ENCODE measurements around the gene DNAAF1.

DNA sequence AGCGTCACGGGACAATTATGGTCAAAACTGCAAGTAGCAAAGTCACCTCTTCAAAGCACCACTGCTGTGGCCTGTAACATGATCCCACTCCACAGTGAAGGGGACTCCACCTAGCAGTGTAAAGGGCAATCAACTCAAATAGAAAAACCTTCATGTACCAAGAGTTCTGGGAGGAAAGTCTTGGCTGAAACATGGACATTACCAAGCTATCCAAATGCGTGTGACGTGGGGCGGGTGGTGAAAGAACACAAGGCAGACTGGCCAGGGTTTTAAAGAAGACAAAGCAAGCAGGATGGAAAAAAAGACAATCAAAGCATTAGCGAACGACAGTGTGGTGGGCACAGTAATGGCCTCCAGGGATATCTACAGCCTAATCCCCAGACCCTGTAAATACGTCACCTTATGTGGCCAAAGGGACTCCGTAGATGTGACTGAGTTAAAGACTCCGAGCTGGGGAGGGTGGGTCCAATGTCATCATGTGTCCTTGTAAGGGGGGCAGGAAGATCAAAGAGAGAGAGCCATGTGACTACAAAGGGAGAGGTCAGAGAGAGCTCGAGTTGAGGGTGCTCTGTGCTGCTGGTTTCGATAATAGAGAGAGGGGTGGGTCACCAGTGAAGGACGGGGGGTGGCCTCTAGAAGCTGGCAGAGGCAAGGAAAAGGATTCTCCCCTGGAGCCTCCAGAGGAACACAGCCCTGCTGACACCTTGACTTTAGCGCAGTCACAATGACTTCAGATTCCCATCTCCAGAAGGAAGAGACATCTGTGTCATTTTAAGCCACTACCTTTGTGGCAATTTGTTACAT, 6.1 kb upstream of the DNAAF1 start:
- TF ChIP-seq, protein P1, sequence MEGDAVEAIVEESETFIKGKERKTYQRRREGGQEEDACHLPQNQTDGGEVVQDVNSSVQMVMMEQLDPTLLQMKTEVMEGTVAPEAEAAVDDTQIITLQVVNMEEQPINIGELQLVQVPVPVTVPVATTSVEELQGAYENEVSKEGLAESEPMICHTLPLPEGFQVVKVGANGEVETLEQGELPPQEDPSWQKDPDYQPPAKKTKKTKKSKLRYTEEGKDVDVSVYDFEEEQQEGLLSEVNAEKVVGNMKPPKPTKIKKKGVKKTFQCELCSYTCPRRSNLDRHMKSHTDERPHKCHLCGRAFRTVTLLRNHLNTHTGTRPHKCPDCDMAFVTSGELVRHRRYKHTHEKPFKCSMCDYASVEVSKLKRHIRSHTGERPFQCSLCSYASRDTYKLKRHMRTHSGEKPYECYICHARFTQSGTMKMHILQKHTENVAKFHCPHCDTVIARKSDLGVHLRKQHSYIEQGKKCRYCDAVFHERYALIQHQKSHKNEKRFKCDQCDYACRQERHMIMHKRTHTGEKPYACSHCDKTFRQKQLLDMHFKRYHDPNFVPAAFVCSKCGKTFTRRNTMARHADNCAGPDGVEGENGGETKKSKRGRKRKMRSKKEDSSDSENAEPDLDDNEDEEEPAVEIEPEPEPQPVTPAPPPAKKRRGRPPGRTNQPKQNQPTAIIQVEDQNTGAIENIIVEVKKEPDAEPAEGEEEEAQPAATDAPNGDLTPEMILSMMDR (IDR thresholded peaks at IDR 0.05), result no peak
- no peak for TF ChIP-seq ZFX (IDR thresholded peaks at IDR 0.05; ENCODE audit: borderline replicate concordance)
